SU-DHL-6 (cell line): ENCODE measurements around the gene KRTAP3-2.
"Not testable (repeated sequence)": the region's sequence is repeated elsewhere in the genome, so short reads cannot be mapped to it uniquely, and the experiment has no call there.

Experiments
- CTCF ChIP-seq: fragments of 200-600 bp; sonication (generic); IDR thresholded peaks from one replicate; pipeline ENCODE4 v1.5.1; 2017; ENCODE audit warnings: antibody characterized with exemption, mild to moderate bottlenecking, low read length, moderate library complexity; ENCODE audit not compliant: insufficient read depth, poor library complexity, severe bottlenecking
- EZH2phosphoT487 ChIP-seq: fragments of 200-600 bp; sonication (generic), shearing (Covaris generic); conservative IDR thresholded peaks from 2 replicates; pipeline ENCODE4 v1.6.1; 2018; ENCODE audit warnings: mild to moderate bottlenecking, antibody characterized with exemption, low read length, moderate library complexity, mixed read lengths

GRCh38 chr17:41034346-41034935, 34.7 kb upstream of the KRTAP3-2 start, which contains the start of gene KRTAP1-3:
- TF ChIP-seq CTCF, EZH2phosphoT487: not testable (repeated sequence)
